HCT116 (cell line): ENCODE results near the gene CACNA1S. TPM values are rescaled to one million over a fixed set of nuclear protein-coding genes. Genes with fewer than 3 reads are reported as not detected.

Source experiments
- ATAC-seq: fragments of 200-7000 bp; cut with Tn5 transposase; 2 replicates; pipeline ENCODE4 v1.9.1; 2020; ENCODE audit warnings: mild to moderate bottlenecking, moderate library complexity
- BruUV-seq: library from RNA; stranded (reverse); fragments of 400-500 nt; replicated peaks from 2 replicates; lab custom pipeline; 2021; lab: Mats Ljungman, UMichigan
- CTCF ChIA-PET: fragments of 300-600 bp; sonication (Branson Sonifier 250); formaldehyde crosslinking; loops from one replicate; lab custom pipeline; 2021; ENCODE audit warnings: antibody characterized with exemption; lab: Charles Lee
- POLR2A ChIA-PET: fragments of 300-600, 350-600 bp; sonication (Branson Sonifier 250); formaldehyde crosslinking; loops from one replicate; lab custom pipeline; 2021; ENCODE audit warnings: antibody characterized with exemption; lab: Charles Lee
- RAD21 ChIA-PET, 2 experiments: fragments of 300-600 bp; sonication (Branson Sonifier 250); formaldehyde crosslinking; loops; one replicate each; lab custom pipeline; 2023; ENCODE audit warnings: low total read pairs in 2 of 2; ENCODE audit not compliant: uncharacterized antibody in 2 of 2, unreplicated experiment in 2 of 2, low non-redundant PET in 1 of 2; lab: Charles Lee
- DNase-seq: peaks from one replicate; pipeline ENCODE4 v3.0.0-alpha.2; 2010; ENCODE audit warnings: low read depth, low spot score
- H2AFZ ChIP-seq: fragments of 200-600 bp; shearing (Covaris generic), sonication (generic); 2 replicates; pipeline ENCODE4 v1.6.1; 2017; ENCODE audit warnings: low read depth, mixed run types, mixed read lengths, antibody characterized with exemption, low read length; ENCODE audit not compliant: poor library complexity, severe bottlenecking
- H3K27ac ChIP-seq: 2 replicates; pipeline ENCODE4 v1.5.1; 2012; ENCODE audit warnings: low read depth, low read length
- H3K27me3 ChIP-seq: fragments of 200-600 bp; sonication (generic); 2 replicates; pipeline ENCODE4 v1.6.1; 2016; ENCODE audit warnings: mixed run types, low read length, mixed read lengths; ENCODE audit not compliant: insufficient read depth
- H3K36me3 ChIP-seq, 2 experiments: fragments of 200-500 bp in 1 of 2; fragments of 200-600 bp in 1 of 2; sonication (Bioruptor generic) in 1 of 2; sonication (generic) in 1 of 2; 2 replicates each; pipeline versions ENCODE4 v1.5.1 to v1.6.1; 2014 to 2016; ENCODE audit warnings: low read length in 2 of 2, inconsistent platforms in 1 of 2, mixed read lengths in 1 of 2, mixed run types in 1 of 2; ENCODE audit not compliant: insufficient read depth in 2 of 2, control insufficient read depth in 1 of 2
- H3K4me1 ChIP-seq, 2 experiments: fragments of 200-600 bp in 1 of 2; sonication (generic) in 1 of 2; 2 replicates each; pipeline versions ENCODE4 v1.5.1 to v1.6.1; 2012 to 2017; ENCODE audit warnings: low read length in 2 of 2, inconsistent platforms in 1 of 2, mild to moderate bottlenecking in 1 of 2, mixed read lengths in 1 of 2, mixed run types in 1 of 2, moderate library complexity in 1 of 2; ENCODE audit not compliant: insufficient read depth in 2 of 2, control insufficient read depth in 1 of 2
- H3K4me2 ChIP-seq: fragments of 200-600 bp; sonication (generic); 2 replicates; pipeline ENCODE4 v1.6.1; 2017; ENCODE audit warnings: mixed run types, low read length, mixed read lengths
- H3K4me3 ChIP-seq, 2 experiments: fragments of 200-600 bp in 1 of 2; sonication (generic) in 1 of 2; replicated peaks in 1 of 2; 2 replicates each; pipeline ENCODE4 v1.5.1; 2011 to 2016; ENCODE audit warnings: low read length in 2 of 2, control low read depth in 1 of 2, low read depth in 1 of 2, mild to moderate bottlenecking in 1 of 2, mixed read lengths in 1 of 2, mixed run types in 1 of 2
- H3K79me2 ChIP-seq: fragments of 200-600 bp; sonication (generic); 2 replicates; pipeline ENCODE4 v1.6.1; 2017; ENCODE audit warnings: mild to moderate bottlenecking, mixed run types, low read length, moderate library complexity, mixed read lengths; ENCODE audit not compliant: insufficient read depth
- H3K9ac ChIP-seq: fragments of 200-600 bp; sonication (generic); 2 replicates; pipeline ENCODE4 v1.6.1; 2016; ENCODE audit warnings: low read length, mixed read lengths
- H3K9me2 ChIP-seq: fragments of 200-600 bp; sonication (generic), shearing (Covaris generic); 2 replicates; pipeline ENCODE4 v1.6.1; 2017; ENCODE audit warnings: mixed run types, mild to moderate bottlenecking, moderate library complexity; ENCODE audit not compliant: insufficient read depth
- H3K9me3 ChIP-seq, 2 experiments: fragments of 200-500 bp in 1 of 2; fragments of 200-600 bp in 1 of 2; sonication (Bioruptor generic) in 1 of 2; sonication (generic) in 1 of 2; 2 replicates each; pipeline ENCODE4 v1.6.1; 2014 to 2017; ENCODE audit warnings: low read length in 2 of 2, mixed read lengths in 2 of 2, inconsistent platforms in 1 of 2, low read depth in 1 of 2, mild to moderate bottlenecking in 1 of 2, mixed run types in 1 of 2, moderate library complexity in 1 of 2; ENCODE audit not compliant: control insufficient read depth in 1 of 2, insufficient read depth in 1 of 2
- H4K20me1 ChIP-seq: fragments of 200-600 bp; sonication (generic), shearing (Covaris generic); 2 replicates; pipeline ENCODE4 v1.6.1; 2017; ENCODE audit warnings: mixed run types, mild to moderate bottlenecking, moderate library complexity; ENCODE audit not compliant: insufficient read depth
- CBX3 ChIP-seq: IDR thresholded peaks from 2 replicates; pipeline ENCODE4 v1.6.1; 2012; ENCODE audit warnings: low read depth
- CTCF ChIP-seq, 3 experiments: fragments of 200-600 bp in 1 of 3; sonication (generic) in 1 of 3; IDR thresholded peaks in 2 of 3; conservative IDR thresholded peaks in 1 of 3; 2 replicates each; pipeline ENCODE4 v1.5.1; 2012 to 2017; ENCODE audit warnings: low read depth in 2 of 3, low read length in 2 of 3, antibody characterized with exemption in 1 of 3, borderline replicate concordance in 1 of 3, control low read depth in 1 of 3, mild to moderate bottlenecking in 1 of 3, mixed read lengths in 1 of 3, mixed run types in 1 of 3, moderate library complexity in 1 of 3; ENCODE audit not compliant: insufficient read depth in 1 of 3
- EZH2phosphoT487 ChIP-seq: fragments of 200-600 bp; IDR thresholded peaks from 2 replicates; pipeline ENCODE4 v1.6.1; 2018; ENCODE audit warnings: antibody characterized with exemption, borderline replicate concordance
- JUND ChIP-seq: IDR thresholded peaks from 2 replicates; pipeline ENCODE4 v1.6.1; 2012
- POLR2A ChIP-seq: IDR thresholded peaks from 2 replicates; pipeline ENCODE4 v1.7.0; 2011; ENCODE audit warnings: borderline replicate concordance; ENCODE audit not compliant: insufficient read depth, insufficient read length; ENCODE audit errors: extremely low read depth
- RAD21 ChIP-seq: IDR thresholded peaks from 2 replicates; pipeline ENCODE4 v1.6.1; 2012; ENCODE audit warnings: low read depth, mild to moderate bottlenecking
- SRF ChIP-seq: IDR thresholded peaks from 2 replicates; pipeline ENCODE4 v1.6.1; 2012; ENCODE audit warnings: low read depth
- YY1 ChIP-seq: IDR thresholded peaks from 2 replicates; pipeline ENCODE4 v1.6.1; 2011; ENCODE audit warnings: low read length, low read depth, moderate library complexity, mild to moderate bottlenecking; ENCODE audit not compliant: insufficient replicate concordance; ENCODE audit errors: extremely low read depth
- ZFX ChIP-seq: fragments of 450-650 bp; IDR thresholded peaks from 2 replicates; pipeline ENCODE4 v1.6.1; 2017
- ZNF274 ChIP-seq: fragments of 200-500 bp; sonication (Bioruptor generic); IDR thresholded peaks from 2 replicates; pipeline ENCODE4 v1.6.1; 2014; ENCODE audit warnings: mild to moderate bottlenecking, low read depth, low read length, inconsistent platforms
- intact Hi-C: fragments of 100-400 bp; cut with micrococcal nuclease; formaldehyde crosslinking; loops from 2 replicates; pipeline ENCODE4 v1.10.0; 2022
- total RNA-seq: library from RNA; stranded (reverse); gene quantifications from one replicate; pipeline ENCODE4 v1.2.1, GENCODE V29; 2021; ENCODE audit not compliant: unreplicated experiment

Gene CACNA1S
- total RNA-seq, 1 experiment from 2014 or later, result not detected

DNA sequence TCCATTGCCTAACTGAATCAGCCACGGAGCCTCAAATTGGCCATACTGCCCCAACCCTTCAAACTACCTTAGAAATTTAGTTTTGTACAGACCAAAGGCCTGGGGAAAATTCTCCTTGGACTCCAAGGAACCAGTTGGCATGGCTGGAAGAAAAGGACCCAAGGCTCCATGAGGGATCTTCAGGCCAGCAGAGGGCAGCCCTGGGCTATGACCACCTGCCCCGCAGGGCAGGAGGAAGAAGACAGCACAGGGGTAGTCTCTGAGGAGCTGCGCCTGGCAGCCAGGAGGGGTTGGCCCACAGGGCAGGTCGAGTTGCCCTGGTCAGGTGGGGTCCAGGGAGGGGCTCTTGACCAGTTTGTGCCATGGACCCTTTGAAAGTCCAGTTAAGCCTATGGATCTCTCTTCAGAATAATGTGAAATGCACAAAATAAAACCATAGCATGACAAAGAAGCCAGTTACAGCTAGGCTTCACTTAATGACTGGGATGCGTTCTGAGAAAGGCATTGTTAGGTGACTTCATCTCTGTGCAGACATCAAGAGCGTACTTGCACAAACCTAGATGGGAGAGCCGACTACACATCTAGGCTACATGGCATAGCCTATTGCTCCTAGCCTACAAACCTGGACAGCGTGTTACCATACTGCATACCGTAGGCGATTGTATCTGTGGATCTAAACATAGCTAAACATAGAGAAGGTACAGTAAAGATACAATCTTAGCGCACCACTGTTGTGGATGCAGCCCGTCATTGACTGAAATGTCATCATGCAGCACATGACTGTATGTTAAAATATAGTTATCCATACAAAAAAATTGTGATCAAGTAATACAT lies 26.1 kb downstream of the CACNA1S start (continued):
- TF ChIP-seq RAD21 (peak; percentile 94), CTCF (IDR thresholded peaks at IDR 0.05 in 2 of 3, conservative IDR thresholded peaks at IDR 0.05 in 1 of 3; ENCODE audit: borderline replicate concordance in 1 of 3, insufficient read depth in 1 of 3, low read depth in 2 of 3, low read length in 2 of 3) (peak; percentile 83 to 94 (median 86)), JUND (no peak), ZFX (no peak), EZH2phosphoT487 (no peak), YY1 (peak; percentile 47), SRF (no peak), CBX3 (peak; percentile 17; the same call in 1 of the 2 replicates)

GRCh38 chr1:201084295-201084694 lies 27.9 kb downstream of the CACNA1S start:
- no peak overlapping the region for H3K27ac ChIP-seq
- CTCF ChIA-PET, result interaction anchor here (0.9 to 3.9 kb wide), 2 partner anchors 29 to 35 kb away, joined by 4 to 43 read pairs; no protein-coding TSS in a partner anchor
- POLR2A ChIA-PET, result no interaction called here
- ATAC-seq (no peak), DNase-seq (no peak)
- RAD21 ChIA-PET, result no interaction called here
- no peaks in the 10 kb centered on the region for H3K79me2 ChIP-seq
- H3K4me1 ChIP-seq, result no peaks in the 10 kb centered on the region; a peak in 1 of 4 replicates
- no peak overlapping the region for H3K9ac ChIP-seq
- H3K4me2 ChIP-seq, result no peak overlapping the region
- no peaks in the 10 kb centered on the region for H4K20me1 ChIP-seq
- no peaks in the 10 kb centered on the region for H3K9me2 ChIP-seq
- no peaks in the 10 kb centered on the region for H3K9me3 ChIP-seq
- BruUV-seq, result no TSS peak
- no peaks in the 10 kb centered on the region for H3K36me3 ChIP-seq
- H3K27me3 ChIP-seq, result no peaks in the 10 kb centered on the region; the same call in 1 of the 2 replicates
- no peak overlapping the region for H3K4me3 ChIP-seq
- no peak overlapping the region for H2AFZ ChIP-seq
- TF ChIP-seq ZNF274 (no peak), POLR2A (no peak)
- intact Hi-C loops, result no loop called here
